Upper lobe of right lung (tissue), 1 donor: ENCODE results near the gene TAOK1. TPM values are rescaled to one million over a fixed set of nuclear protein-coding genes. Genes with fewer than 3 reads are reported as not detected.

Experiments used
- ATAC-seq: fragments of 200-7000 bp; cut with Tn5 transposase; one replicate; pipeline ENCODE4 v1.9.1; 2020; ENCODE audit warnings: mild to moderate bottlenecking, moderate library complexity
- DNase-seq: peaks from one replicate; pipeline ENCODE4 v3.0.0-alpha.2; 2020
- H3K27ac ChIP-seq: fragments of 200-600 bp; one replicate; pipeline ENCODE4 v1.8.0; 2022
- H3K27me3 ChIP-seq: fragments of 200-600 bp; one replicate; pipeline ENCODE4 v1.8.0; 2022; ENCODE audit warnings: mild to moderate bottlenecking
- H3K36me3 ChIP-seq: fragments of 200-600 bp; one replicate; pipeline ENCODE4 v1.8.0; 2022
- H3K4me1 ChIP-seq: fragments of 200-600 bp; one replicate; pipeline ENCODE4 v1.8.0; 2022
- H3K4me3 ChIP-seq: fragments of 200-600 bp; one replicate; pipeline ENCODE4 v1.8.0; 2022; ENCODE audit warnings: mild to moderate bottlenecking
- H3K9me3 ChIP-seq: fragments of 200-600 bp; one replicate; pipeline ENCODE4 v1.8.0; 2022
- intact Hi-C: fragments of 100-400 bp; cut with DNase I; formaldehyde crosslinking; loops from one replicate; pipeline ENCODE4 v1.11.0; 2022
- total RNA-seq: library from RNA; stranded (reverse); fragmentation: NEBNext Ultra II Directional; extraction: Animal tissue kit (Norgen Biotek cat#: 25700); gene quantifications from one replicate; pipeline ENCODE4 v1.2.1, GENCODE V29; 2021
- TF ChIP-seq, protein P1 (sequence below): fragments of 200-600 bp; IDR thresholded peaks from one replicate; pipeline ENCODE4 v1.8.0; 2022; ENCODE audit warnings: antibody characterized with exemption
- donor health status: DM: no; HTN: yes; CAD: no; lungs with severe emphysema.

The TAOK1 gene
- total RNA-seq, 1 donor from 2014 or later, result 60.2 TPM

GRCh38 chr17:29434550-29434949, 44.4 kb downstream of the TAOK1 start:
- ATAC-seq (no peak), DNase-seq (no peak)
- Histone ChIP-seq H3K36me3 (no peaks in the 10 kb centered on the region), H3K4me3 (no peak overlapping the region), H3K4me1 (no peaks in the 10 kb centered on the region), H3K27ac (no peak overlapping the region), H3K9me3 (no peaks in the 10 kb centered on the region), H3K27me3 (no peaks in the 10 kb centered on the region)
- TF ChIP-seq, protein P1, sequence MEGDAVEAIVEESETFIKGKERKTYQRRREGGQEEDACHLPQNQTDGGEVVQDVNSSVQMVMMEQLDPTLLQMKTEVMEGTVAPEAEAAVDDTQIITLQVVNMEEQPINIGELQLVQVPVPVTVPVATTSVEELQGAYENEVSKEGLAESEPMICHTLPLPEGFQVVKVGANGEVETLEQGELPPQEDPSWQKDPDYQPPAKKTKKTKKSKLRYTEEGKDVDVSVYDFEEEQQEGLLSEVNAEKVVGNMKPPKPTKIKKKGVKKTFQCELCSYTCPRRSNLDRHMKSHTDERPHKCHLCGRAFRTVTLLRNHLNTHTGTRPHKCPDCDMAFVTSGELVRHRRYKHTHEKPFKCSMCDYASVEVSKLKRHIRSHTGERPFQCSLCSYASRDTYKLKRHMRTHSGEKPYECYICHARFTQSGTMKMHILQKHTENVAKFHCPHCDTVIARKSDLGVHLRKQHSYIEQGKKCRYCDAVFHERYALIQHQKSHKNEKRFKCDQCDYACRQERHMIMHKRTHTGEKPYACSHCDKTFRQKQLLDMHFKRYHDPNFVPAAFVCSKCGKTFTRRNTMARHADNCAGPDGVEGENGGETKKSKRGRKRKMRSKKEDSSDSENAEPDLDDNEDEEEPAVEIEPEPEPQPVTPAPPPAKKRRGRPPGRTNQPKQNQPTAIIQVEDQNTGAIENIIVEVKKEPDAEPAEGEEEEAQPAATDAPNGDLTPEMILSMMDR, result no peak
- intact Hi-C loops, result no loop called here

DNA sequence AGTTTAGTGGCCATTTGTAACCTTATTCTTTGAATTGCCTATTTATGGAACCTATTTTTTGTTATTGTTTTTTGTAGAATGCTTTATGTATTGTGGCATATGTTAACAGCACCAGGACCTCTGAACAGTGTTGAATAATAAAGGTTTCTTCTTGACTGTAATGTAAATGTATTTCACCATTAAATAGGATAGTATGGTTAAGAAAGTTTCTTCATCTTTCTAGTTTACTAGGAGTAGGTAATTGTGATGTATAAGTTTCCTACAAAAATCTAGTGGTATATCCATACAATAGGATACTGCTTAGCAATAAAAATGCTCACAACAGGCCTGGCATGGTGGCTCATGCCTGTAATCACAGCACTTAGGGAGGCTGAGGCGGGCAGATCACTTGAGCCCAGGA, 52.3 kb downstream of the TAOK1 start:
- TF ChIP-seq, protein P1, result no peak
- Histone ChIP-seq H3K27me3 (no peaks in the 10 kb centered on the region), H3K4me3 (no peak overlapping the region), H3K4me1 (no peaks in the 10 kb centered on the region), H3K9me3 (no peaks in the 10 kb centered on the region), H3K27ac (no peak overlapping the region), H3K36me3 (no peaks in the 10 kb centered on the region)
- DNase-seq (no peak), ATAC-seq (no peak)
- intact Hi-C loops, result no loop called here

DNA sequence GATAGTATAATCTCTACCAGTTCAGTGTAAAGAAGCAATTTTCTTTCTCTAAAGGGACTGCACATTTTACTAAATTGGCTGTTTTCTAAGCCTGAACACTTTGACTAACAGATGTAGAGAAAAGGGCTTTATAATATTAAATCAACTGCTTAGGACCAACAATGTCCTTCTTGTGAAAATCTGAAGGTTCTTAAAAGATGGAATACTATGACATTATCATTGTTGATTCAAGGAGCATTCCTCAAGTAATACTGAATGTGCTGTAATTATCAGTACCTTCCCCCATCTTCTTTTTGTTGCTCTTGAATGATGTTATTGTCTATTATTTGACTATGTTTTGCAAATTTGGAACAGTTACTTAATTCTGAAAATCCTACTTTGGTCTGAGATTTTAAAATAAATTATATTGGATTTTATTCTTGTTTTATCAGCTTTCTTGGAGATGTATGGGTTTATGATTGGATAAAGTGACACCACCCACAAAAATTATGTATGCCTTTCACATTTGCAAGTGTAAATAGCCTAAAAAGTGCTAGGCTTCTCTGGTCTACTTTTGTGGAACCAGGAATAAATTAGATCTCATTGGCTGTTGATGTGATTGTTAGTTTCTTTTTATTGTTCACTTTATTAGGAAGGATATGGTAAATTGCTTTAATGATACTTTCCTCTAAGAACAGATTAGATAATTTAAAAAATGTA, 53.0 kb downstream of the TAOK1 start:
- ATAC-seq, result no peak
- TF ChIP-seq, protein P1, result no peak
- DNase-seq, result no peak
- H3K4me3 ChIP-seq, result no peak overlapping the region
- H3K27me3 ChIP-seq, result no peaks in the 10 kb centered on the region
- no peaks in the 10 kb centered on the region for H3K9me3 ChIP-seq
- no peaks in the 10 kb centered on the region for H3K36me3 ChIP-seq
- H3K4me1 ChIP-seq, result no peaks in the 10 kb centered on the region
- H3K27ac ChIP-seq, result no peak overlapping the region
- intact Hi-C loops, result no loop called here

DNA sequence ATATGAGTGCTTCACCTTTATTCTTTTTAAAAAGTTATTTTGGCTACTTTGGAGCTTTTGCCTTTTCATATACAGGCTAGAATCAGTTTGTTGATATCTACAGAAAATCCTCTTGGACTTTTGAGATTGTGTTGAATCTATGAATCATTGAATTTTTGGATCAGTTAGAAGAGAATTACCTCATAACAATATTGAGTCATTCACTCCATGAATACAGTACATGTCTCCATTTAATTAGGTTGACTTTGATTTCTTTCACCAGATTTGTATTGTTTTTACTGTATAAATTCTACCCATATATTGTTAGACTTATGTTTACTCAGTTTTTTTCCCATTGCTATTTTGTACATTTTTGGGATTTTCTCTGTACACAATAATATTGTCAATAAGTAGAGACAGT, 54.4 kb downstream of the TAOK1 start:
- Histone ChIP-seq H3K27me3 (no peaks in the 10 kb centered on the region), H3K27ac (no peak overlapping the region), H3K4me3 (no peak overlapping the region), H3K36me3 (no peaks in the 10 kb centered on the region), H3K4me1 (no peaks in the 10 kb centered on the region), H3K9me3 (no peaks in the 10 kb centered on the region)
- TF ChIP-seq, protein P1, result no peak
- ATAC-seq (no peak), DNase-seq (no peak)
- intact Hi-C loops, result no loop called here

GRCh38 chr17:29445844-29446243, 55.7 kb downstream of the TAOK1 start:
- intact Hi-C loops, result no loop called here
- no peak for ATAC-seq
- DNase-seq, result no peak
- Histone ChIP-seq H3K4me1 (no peaks in the 10 kb centered on the region), H3K36me3 (no peaks in the 10 kb centered on the region), H3K27ac (no peak overlapping the region), H3K4me3 (no peak overlapping the region), H3K9me3 (no peaks in the 10 kb centered on the region), H3K27me3 (no peaks in the 10 kb centered on the region)
- TF ChIP-seq, protein P1, result no peak
